ENCODE results near the gene NEURL1.
"Not testable (repeated sequence)": the region's sequence is repeated elsewhere in the genome, so short reads cannot be mapped to it uniquely, and the experiment has no call there.

Gene NEURL1

GRCh38 chr10:103493916-103494877 is 692 bp downstream of the NEURL1 start:
- DNase-seq (ENCODE audit: low read depth), result no peak

DNA sequence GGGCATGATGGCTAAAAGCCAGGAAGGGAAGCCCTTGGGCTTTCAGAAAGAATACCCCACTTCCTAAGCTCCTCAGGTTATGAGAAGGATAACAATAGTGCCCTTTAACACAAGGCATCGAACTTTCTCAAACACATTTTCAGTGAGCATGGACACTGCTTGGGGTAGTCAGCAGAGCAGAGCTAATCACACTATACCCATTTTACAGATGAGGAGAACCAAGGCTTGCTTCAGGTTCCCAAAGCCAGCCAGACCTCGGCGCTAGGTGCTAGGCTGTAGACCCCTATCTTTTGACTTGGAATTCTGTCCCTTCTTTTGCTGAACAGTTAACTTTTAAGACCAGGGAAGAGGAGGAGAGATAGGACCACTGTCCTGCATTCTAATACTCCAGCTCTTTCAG is 1.8 kb downstream of the NEURL1 start:
- no peak for DNase-seq (ENCODE audit: low read depth)

DNA sequence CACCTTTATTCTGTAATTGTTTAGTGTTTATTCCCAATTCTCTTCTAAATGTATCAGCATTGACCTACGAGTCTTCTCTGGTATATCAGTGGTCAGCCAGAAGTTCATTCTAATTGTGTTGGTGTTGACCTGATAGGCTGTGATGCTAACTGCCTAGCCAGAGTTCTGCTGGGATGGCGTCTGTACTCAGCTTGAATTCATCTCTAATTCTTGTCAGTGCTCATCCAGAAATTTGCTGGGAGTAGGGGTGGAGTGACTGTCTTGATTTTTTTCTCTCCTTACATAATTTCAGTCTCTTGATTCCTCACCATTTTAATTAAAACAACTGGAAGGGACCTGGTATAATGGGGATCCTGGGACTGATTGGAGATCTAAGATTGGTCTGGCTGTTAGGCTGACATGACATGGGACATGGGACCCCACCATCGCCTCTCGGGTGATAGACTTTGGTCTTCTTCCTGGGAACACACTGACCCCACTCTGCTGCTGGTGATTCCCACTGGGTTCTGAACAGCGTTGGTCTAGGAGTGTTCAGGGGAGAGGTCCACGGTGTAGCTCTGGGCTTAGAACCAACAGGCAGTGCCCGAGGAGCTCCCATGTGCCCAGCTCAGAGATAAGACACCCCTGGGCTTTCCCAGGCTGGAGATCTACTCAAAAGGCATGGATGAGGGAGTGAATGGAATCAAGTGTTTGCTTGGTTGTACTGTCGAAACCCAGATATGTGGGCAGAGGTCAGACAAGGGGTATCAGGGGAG is 3.8 kb downstream of the NEURL1 start:
- DNase-seq (ENCODE audit: low read depth), result no peak

GRCh38 chr10:103498936-103499638 is 5.6 kb downstream of the NEURL1 start:
- no peak for DNase-seq (ENCODE audit: low read depth)

GRCh38 chr10:103499881-103500280 is 6.4 kb downstream of the NEURL1 start:
- DNase-seq (ENCODE audit: low read depth), result no peak

GRCh38 chr10:103500481-103500880 is 7.0 kb downstream of the NEURL1 start:
- no peak for DNase-seq (ENCODE audit: low read depth)

DNA sequence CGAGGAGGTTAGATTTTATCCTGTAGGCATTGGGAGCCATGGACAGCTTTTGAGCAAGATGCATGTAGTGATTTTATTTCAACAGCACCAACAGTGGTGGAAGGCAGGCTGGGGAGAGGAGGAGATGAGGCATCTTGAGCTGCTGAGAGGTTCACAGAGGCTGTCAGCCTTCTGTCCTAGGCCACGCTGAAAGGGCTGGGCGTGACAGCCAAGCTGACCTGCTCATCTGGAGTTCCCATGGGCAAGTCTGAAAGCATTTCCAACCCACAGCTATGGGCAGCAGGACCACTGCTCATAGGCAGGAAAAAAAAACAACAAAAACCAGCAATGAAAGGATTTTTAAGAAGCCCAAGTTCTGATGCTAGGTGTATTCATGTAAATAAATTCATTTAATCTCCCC is 7.7 kb downstream of the NEURL1 start:
- no peak for DNase-seq (ENCODE audit: low read depth)

- no peak for DNase-seq (ENCODE audit: low read depth)
Measured at GRCh38 chr10:103502849-103503660, 9.6 kb downstream of the NEURL1 start.

DNA sequence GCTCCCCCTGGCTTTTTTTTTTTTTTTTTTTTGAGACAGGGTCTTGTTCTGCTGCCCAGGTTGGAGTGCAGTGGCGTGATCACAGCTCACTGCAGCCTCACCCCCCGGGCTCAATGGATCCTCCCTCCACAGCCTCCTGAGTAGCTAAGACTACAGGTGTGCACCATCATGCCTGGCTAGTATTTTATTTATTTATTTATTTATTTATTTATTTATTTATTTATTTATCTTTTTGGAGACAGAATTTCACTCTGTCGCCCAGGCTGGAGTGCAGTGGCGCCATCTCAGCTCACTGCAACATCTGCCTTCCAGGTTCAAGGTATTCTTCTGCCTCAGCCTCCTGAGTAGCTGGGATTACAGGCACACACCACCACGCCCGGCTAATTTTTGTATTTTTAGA is 10.3 kb downstream of the NEURL1 start:
- DNase-seq (ENCODE audit: low read depth), result not testable (repeated sequence)

DNA sequence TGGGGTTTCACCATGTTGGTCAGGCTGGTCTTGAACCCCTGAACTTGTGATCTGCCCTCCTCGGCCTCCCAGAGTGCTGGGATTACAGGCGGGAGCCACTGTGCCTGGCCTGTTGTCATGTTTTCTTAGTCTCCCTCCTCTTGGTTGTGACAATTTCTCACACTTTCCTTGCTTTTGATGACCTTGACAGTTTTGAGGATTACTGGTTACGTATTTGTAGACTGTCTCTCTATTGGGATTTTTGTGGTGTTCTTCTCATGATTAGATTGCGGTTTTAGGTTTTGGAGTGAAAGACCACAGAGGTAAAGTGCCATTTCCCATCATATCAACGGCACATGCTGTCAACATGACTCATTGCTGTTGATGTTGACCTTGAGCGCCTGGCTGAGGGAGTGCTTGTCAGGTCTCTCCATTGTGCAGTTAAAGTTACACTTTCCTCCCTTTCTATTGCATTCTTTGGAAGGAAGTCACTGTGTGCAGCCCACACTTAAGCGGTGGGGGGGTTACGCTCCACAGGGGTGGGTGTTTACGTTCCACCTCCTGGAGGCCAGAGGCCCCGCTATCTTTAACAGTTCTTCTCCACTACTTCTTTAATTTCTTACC is 10.8 kb downstream of the NEURL1 start:
- DNase-seq (ENCODE audit: low read depth), result peak; percentile 76

DNA sequence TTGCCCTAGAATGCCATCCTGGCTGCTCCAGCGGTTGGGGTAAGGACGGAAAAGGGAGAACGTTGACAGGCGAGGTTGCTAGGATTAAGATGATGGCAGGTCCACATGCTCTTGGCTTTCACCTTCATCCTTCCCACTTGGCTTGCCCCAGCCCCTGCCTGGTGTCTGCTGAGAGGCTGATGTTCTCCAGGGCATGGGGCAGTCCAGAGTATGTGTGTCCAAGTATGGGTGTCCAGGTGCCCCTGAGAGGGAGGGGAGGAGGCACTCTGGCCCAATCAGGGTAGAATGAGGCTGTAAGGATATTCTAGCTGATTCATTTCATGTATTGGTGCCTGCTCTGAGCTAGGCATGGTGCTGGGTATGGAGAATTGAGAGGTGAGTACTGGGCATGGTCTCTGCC is 12.6 kb downstream of the NEURL1 start:
- no peak for DNase-seq (ENCODE audit: low read depth)

GRCh38 chr10:103507235-103508191 is 14.0 kb downstream of the NEURL1 start:
- DNase-seq (ENCODE audit: low read depth), result no peak

- DNase-seq (ENCODE audit: low read depth), result no peak
Measured at GRCh38 chr10:103510046-103510685, 16.7 kb downstream of the NEURL1 start.

DNA sequence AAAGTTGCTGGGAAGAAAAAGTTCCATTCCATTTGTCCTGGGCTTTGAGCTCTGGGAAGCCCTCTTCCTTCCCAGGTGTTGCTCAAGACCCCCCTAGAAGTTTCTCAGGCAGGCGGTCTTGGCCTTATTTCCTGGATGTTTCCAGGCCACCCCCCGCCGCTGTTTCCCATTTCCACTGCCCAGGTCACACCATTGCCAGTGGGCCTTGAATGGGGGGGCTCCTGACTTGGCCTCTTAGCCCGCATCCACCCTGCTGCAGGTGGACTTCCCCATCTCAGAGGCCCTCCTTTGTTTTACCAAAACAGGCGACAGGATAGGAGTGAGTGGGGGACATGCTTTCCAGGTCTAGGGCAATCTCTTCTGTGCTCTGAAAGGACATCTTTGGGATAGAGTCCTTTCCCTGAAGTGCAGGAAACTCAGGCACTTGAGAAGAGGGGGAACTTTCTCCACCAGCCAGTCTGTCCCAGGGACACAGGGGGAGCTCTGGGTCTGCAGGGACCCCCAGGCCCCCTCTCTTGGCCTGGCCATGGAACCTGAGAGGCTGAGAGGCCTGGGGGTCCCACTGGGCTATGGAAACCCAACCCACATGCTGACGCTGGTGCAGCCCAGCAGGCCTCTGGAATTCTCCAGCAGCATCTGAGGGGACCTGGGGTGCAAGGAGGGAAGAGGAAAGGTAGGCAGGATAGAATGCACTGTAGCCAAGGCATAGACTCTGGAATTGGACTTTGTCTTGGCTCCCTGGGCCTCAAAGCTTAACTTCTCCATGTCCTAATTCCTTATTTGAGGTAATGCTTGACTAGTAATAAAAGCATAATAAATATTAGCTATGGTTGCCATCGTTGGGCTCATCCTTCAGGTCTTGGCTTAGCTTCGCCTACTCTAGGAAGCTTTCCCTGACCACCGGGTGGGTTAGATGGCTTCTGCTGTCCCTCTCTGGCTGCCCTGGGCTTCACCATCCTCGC is 17.6 kb downstream of the NEURL1 start:
- DNase-seq (ENCODE audit: low read depth), result no peak

GRCh38 chr10:103512166-103512565 is 18.7 kb downstream of the NEURL1 start:
- no peak for DNase-seq (ENCODE audit: low read depth)

- no peak for DNase-seq (ENCODE audit: low read depth)
Measured at GRCh38 chr10:103512591-103513379, 19.3 kb downstream of the NEURL1 start.

DNA sequence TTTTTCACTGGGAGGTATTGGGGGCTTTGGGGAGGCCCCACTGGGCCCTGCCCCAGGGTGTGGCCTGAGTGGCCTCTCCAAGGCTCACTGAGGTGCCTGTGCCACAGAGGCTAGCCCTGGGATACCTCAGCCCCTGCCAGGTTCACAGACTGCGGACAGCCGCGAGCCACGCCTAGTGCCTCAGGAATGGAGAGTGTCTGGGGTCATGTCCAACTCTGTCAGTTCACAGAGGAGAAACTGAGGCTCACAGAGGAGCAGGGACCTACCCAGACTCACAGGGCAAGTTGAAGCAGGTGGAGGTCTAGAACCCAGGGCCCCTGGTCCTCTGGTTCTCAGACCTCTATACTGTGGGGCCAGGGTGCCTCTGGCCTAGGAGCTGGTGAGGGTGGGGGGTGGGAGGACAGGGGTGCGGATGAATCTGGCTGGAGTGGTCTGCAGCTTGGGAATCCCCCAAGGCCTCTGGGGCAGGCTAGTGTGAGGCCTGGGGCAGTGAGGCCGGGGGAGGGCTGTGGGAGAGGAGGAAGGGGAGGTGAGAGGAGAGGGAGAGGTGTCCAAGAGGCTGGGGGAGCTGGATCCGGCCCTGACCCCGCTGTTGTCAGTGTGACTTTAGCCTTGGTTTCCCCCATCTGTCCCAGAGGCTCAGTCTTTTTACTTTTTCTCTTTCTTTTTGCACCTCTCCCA is 20.0 kb downstream of the NEURL1 start:
- DNase-seq (ENCODE audit: low read depth), result no peak

All from fibroblast of the conjunctiva (primary cell).